CD4-positive, alpha-beta memory T cell (primary cell): Measurements from ENCODE around the gene ZNF836. TPM values are rescaled to one million over a fixed set of nuclear protein-coding genes. Genes with fewer than 3 reads are reported as not detected.

Source experiments
- CTCF ChIA-PET: fragments of 350-600 bp; sonication (Branson Sonifier 250); formaldehyde crosslinking; loops from one replicate; lab custom pipeline; 2021; ENCODE audit warnings: inconsistent platforms; ENCODE audit not compliant: partially characterized antibody; lab: Charles Lee
- POLR2A ChIA-PET: fragments of 350-600 bp; sonication (Branson Sonifier 250); formaldehyde crosslinking; loops from one replicate; lab custom pipeline; 2021; ENCODE audit not compliant: partially characterized antibody; lab: Charles Lee
- DNase-seq, 5 donors: peaks; one replicate each; pipeline versions ENCODE4 v3.0.0 to v3.0.0-alpha.2; 2020 to 2022; ENCODE audit warnings: mixed read lengths in 1 of 5
- H3K27ac ChIP-seq: one replicate; pipeline ENCODE4 v1.7.0; 2013; ENCODE audit warnings: low read depth, low read length
- H3K27me3 ChIP-seq: 2 replicates; pipeline ENCODE4 v1.7.0; 2013; ENCODE audit warnings: mild to moderate bottlenecking, low read length, moderate library complexity; ENCODE audit not compliant: insufficient read depth
- H3K36me3 ChIP-seq: 2 replicates; pipeline ENCODE4 v1.7.0; 2013; ENCODE audit warnings: mild to moderate bottlenecking, low read length, moderate library complexity; ENCODE audit not compliant: insufficient read depth
- H3K4me1 ChIP-seq: 2 replicates; pipeline ENCODE4 v1.7.0; 2013; ENCODE audit warnings: mild to moderate bottlenecking, low read length, moderate library complexity; ENCODE audit not compliant: insufficient read depth
- H3K4me3 ChIP-seq, 2 donors: one replicate each; pipeline ENCODE4 v1.7.0; 2013; ENCODE audit warnings: low read length in 2 of 2, mild to moderate bottlenecking in 1 of 2
- H3K9me3 ChIP-seq, 2 donors: one replicate each; pipeline ENCODE4 v1.7.0; 2013; ENCODE audit warnings: low read length in 2 of 2, control low read depth in 1 of 2; ENCODE audit not compliant: control insufficient read depth in 1 of 2
- H3K27ac Mint-ChIP-seq, 7 donors: one replicate each; pipeline ENCODE4 v1.8.0; 2020 to 2021; ENCODE audit warnings: mixed read lengths in 7 of 7, mild to moderate bottlenecking in 6 of 7, inconsistent platforms in 3 of 7, moderate library complexity in 3 of 7
- H3K27me3 Mint-ChIP-seq, 2 donors: one replicate each; pipeline ENCODE4 v1.8.0; 2020 to 2021; ENCODE audit warnings: mixed read lengths in 2 of 2
- H3K36me3 Mint-ChIP-seq, 2 donors: one replicate each; pipeline ENCODE4 v1.8.0; 2020 to 2021; ENCODE audit warnings: mixed read lengths in 2 of 2, inconsistent platforms in 1 of 2, mild to moderate bottlenecking in 1 of 2
- H3K4me1 Mint-ChIP-seq, 4 donors: one replicate each; pipeline ENCODE4 v1.8.0; 2020 to 2021; ENCODE audit warnings: mixed read lengths in 4 of 4, mild to moderate bottlenecking in 1 of 4
- H3K4me3 Mint-ChIP-seq, 8 donors: one replicate each; pipeline ENCODE4 v1.8.0; 2020 to 2021; ENCODE audit warnings: mixed read lengths in 8 of 8, mild to moderate bottlenecking in 7 of 8, moderate library complexity in 6 of 8, inconsistent platforms in 3 of 8
- H3K9me3 Mint-ChIP-seq, 8 donors: one replicate each; pipeline ENCODE4 v1.8.0; 2020 to 2021; ENCODE audit warnings: mixed read lengths in 8 of 8, mild to moderate bottlenecking in 5 of 8, inconsistent platforms in 3 of 8, moderate library complexity in 1 of 8
- intact Hi-C: fragments of 100-400 bp; cut with micrococcal nuclease; formaldehyde crosslinking; loops from one replicate; pipeline ENCODE4 v1.15.1; 2023
- polyA plus RNA-seq, 2 donors: library from polyadenylated mRNA; unstranded; fragments of 300-500 nt; fragmentation: Illumina TruSeq; gene quantifications; one replicate each; pipeline ENCODE4 v1.2.3, GENCODE V29; 2021
- total RNA-seq, 2 experiments: library from RNA; stranded (reverse); gene quantifications; one replicate each; pipeline ENCODE4 v1.2.3, GENCODE V29; 2021

Gene ZNF836
- total RNA-seq (10 to 100 TPM; 47.2 to 54.7 TPM), polyA plus RNA-seq (10 to 100 TPM in 1 of 2 donors, 1 to 10 TPM in 1; 4.6 to 18.2 TPM)

DNA sequence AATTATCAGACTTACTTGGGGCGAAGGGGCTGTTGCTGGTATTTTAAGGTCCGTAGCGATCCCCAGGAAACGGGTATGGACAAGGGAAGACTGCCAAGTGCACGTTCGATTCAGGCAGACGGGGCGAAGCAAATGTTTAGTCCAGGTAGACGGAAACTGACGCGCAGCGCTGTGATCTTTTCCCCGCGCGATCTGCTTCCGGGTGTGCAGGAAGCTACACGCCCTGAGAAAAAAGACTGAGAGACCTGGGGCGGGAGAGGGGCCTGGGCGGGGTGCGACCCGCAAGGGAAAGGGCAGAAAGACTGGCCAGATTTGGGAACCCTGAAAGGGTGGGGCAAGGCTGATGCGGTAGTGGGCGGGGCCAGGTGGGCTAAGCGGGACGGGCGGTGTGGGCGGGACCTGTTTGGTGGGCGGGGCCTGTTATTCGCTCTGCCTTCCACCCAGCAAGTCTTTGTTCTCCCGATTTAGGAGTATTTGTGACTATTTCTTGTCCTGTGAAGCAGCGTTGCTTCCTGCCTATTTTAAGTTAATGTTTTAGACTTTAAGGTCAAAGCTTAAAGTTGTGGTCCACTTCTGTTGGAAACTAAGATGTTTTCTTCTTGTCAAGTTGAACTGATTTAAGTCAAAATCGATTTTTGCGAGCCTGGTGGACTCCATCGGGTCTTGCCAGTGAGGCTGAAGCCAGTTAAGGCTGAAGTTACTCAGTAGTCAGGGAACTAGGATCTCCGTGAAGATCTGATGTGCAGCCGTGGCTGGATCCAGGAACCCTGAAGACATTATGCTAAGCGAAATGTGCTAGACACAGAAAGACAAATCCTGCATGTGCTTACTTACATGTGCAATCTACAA lies at the start of gene ZNF836:
TSS of gene ZNF836 (minus strand) at position 301 of the 849 bp plus-strand sequence. CDS start 3,549 bp downstream, outside the sequence.
- H3K4me3 ChIP-seq: peak within 1 kb of the TSS; percentile 90 to 93
- peaks cover 23 to 39% (median 35%) of the 10 kb centered on the region in 4 donors for H3K4me1 Mint-ChIP-seq
- ChIA-PET POLR2A (interaction anchor here (0.6 to 4.2 kb wide), 9 partner anchors 14 to 123 kb away, joined by 3 to 67 read pairs (median 3); partner anchors contain the start of genes PPP2R1A, ZNF432 and ZNF616), CTCF (interaction anchor here (2.0 to 2.6 kb wide), 2 partner anchors 18 to 32 kb away, joined by 7 to 17 read pairs; partner anchors contain the start of genes PPP2R1A and ZNF616)
- H3K27me3 Mint-ChIP-seq: no peaks in the 10 kb centered on the region
- H3K9me3 Mint-ChIP-seq: peaks cover 0 to 7% (median 0%) of the 10 kb centered on the region in 8 donors
- H3K4me3 Mint-ChIP-seq: peak within 1 kb of the TSS; percentile 89 to 99 (median 96)
- DNase-seq: peak; percentile 89 to 93 (median 92)
- H3K27ac ChIP-seq: peak within 1 kb of the TSS; percentile 80
- H3K9me3 ChIP-seq: no peaks in the 10 kb centered on the region
- peaks cover 25% of the 10 kb centered on the region for H3K4me1 ChIP-seq
- intact Hi-C loops: loop anchor here (1.0 to 2.0 kb wide), 3 partner anchors 18 to 519 kb away; partner anchors contain the start of gene ZNF616
- H3K27me3 ChIP-seq: no peaks in the 10 kb centered on the region
- H3K27ac Mint-ChIP-seq: peak within 1 kb of the TSS; percentile 83 to 97 (median 97)
- peaks cover 36 to 41% of the 10 kb centered on the region in 2 donors for H3K36me3 Mint-ChIP-seq
- peaks cover 8% of the 10 kb centered on the region for H3K36me3 ChIP-seq

DNA sequence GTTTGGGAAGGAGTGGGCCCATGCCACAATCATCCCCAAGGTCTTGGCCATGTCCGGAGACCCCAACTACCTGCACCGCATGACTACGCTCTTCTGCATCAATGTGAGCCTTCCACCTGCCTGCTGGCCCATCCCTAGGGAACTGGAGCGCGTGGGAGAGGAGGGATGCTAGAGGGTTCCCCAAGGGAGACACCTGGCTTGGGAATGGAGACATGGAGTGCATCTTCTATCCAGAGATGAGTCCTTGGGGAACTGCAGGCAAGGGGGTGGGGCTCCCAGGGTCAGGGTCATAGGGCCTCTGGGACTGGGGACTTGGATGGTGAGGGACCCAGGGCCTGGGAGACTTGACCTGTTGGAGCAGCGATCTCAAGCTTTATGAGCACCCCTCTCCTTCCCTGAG lies 49.6 kb upstream of the ZNF836 start:
- no peak overlapping the region for H3K4me3 Mint-ChIP-seq
- Histone ChIP-seq H3K4me1 (no peaks in the 10 kb centered on the region), H3K9me3 (no peaks in the 10 kb centered on the region), H3K27ac (no peak overlapping the region), H3K4me3 (no peak overlapping the region), H3K27me3 (no peaks in the 10 kb centered on the region), H3K36me3 (peaks cover 81% of the 10 kb centered on the region)
- H3K27me3 Mint-ChIP-seq: no peaks in the 10 kb centered on the region
- H3K9me3 Mint-ChIP-seq: peaks cover 0 to 1% (median 0%) of the 10 kb centered on the region in 8 donors
- CTCF ChIA-PET: no interaction called here
- POLR2A ChIA-PET: no interaction called here
- peak overlapping the region in 1 of 7 donors; percentile 12 for H3K27ac Mint-ChIP-seq
- H3K4me1 Mint-ChIP-seq: peaks cover 0 to 3% (median 0%) of the 10 kb centered on the region in 4 donors
- no peak for DNase-seq
- intact Hi-C loops: no loop called here
- peaks cover 83 to 88% of the 10 kb centered on the region in 2 donors for H3K36me3 Mint-ChIP-seq

DNA sequence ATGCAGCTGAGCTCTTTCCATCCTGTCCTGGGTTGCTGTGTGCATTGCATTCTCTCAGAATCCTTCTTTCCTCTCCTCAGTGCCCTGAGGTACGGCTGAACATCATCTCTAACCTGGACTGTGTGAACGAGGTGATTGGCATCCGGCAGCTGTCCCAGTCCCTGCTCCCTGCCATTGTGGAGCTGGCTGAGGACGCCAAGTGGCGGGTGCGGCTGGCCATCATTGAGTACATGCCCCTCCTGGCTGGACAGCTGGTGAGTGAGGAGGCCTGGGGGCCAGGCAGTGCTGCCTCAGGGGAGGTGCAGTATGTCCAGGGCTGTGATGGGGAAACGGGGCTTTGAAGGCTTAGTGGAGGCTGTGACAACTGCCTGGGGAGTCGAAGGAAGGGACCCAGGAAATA lies 48.2 kb upstream of the ZNF836 start:
- Mint-ChIP-seq H3K9me3 (peaks cover 0 to 1% (median 0%) of the 10 kb centered on the region in 8 donors), H3K36me3 (peaks cover 79 to 89% of the 10 kb centered on the region in 2 donors), H3K4me1 (peaks cover 0 to 3% (median 0%) of the 10 kb centered on the region in 4 donors), H3K27ac (peak overlapping the region in 1 of 7 donors; percentile 72), H3K4me3 (no peak overlapping the region), H3K27me3 (no peaks in the 10 kb centered on the region)
- Histone ChIP-seq H3K4me3 (no peak overlapping the region), H3K4me1 (no peaks in the 10 kb centered on the region), H3K27me3 (no peaks in the 10 kb centered on the region), H3K27ac (no peak overlapping the region), H3K9me3 (no peaks in the 10 kb centered on the region), H3K36me3 (peaks cover 88% of the 10 kb centered on the region)
- no peak for DNase-seq
- POLR2A ChIA-PET: no interaction called here
- intact Hi-C loops: no loop called here
- CTCF ChIA-PET: interaction anchor here (1.1 kb wide), 1 partner anchor 81 kb away, joined by 3 read pairs; no protein-coding TSS in a partner anchor

DNA sequence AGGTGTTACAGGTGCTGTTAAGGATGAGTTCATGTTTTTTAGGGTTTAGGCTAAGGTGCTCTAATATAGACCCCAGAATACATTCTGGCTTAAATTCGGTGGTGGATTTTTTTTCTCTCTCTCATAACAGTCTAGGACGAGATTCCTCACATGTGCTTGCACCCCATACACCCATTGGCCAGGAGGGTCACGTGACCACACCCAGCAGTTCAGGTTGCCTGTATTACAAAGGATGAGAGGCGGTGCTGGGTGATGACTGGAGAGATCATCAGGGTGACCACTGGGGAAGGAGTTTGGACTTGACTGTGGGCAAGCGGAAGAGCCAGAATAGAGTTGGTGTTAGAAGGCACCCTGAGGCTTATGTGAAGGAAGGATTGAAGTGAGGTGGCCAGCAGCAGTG lies 46.2 kb upstream of the ZNF836 start:
- intact Hi-C loops: no loop called here
- Histone ChIP-seq H3K4me3 (no peak overlapping the region), H3K4me1 (no peaks in the 10 kb centered on the region), H3K27me3 (no peaks in the 10 kb centered on the region), H3K9me3 (no peaks in the 10 kb centered on the region), H3K27ac (no peak overlapping the region), H3K36me3 (peaks cover 91% of the 10 kb centered on the region)
- peaks cover 76 to 89% of the 10 kb centered on the region in 2 donors for H3K36me3 Mint-ChIP-seq
- peaks cover 0 to 1% (median 0%) of the 10 kb centered on the region in 8 donors for H3K9me3 Mint-ChIP-seq
- H3K4me3 Mint-ChIP-seq: no peak overlapping the region
- ChIA-PET POLR2A (no interaction called here), CTCF (no interaction called here)
- H3K27me3 Mint-ChIP-seq: no peaks in the 10 kb centered on the region
- peaks cover 0 to 5% (median 2%) of the 10 kb centered on the region in 4 donors for H3K4me1 Mint-ChIP-seq
- no peak for DNase-seq
- peak overlapping the region in 3 of 7 donors; percentile 3 to 49 (median 30) for H3K27ac Mint-ChIP-seq

DNA sequence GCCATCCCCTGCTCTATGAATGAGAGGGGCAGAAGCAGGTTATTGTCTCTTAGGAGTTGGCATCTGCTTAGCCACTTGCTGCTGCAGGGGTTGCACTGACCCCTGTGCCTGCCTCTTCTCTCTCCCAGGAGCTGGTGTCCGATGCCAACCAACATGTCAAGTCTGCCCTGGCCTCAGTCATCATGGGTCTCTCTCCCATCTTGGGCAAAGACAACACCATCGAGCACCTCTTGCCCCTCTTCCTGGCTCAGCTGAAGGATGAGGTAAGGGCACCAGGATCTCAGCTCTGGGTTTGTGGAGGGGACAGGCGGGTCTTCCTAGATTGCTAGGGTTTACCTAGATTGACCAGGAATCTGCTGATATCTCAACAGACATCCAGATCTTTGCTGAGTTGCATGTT lies 45.0 kb upstream of the ZNF836 start:
- H3K36me3 Mint-ChIP-seq: peaks cover 76 to 90% of the 10 kb centered on the region in 2 donors
- no peak for DNase-seq
- Histone ChIP-seq H3K27me3 (no peaks in the 10 kb centered on the region), H3K4me3 (no peak overlapping the region), H3K27ac (no peak overlapping the region), H3K9me3 (no peaks in the 10 kb centered on the region), H3K4me1 (no peaks in the 10 kb centered on the region), H3K36me3 (peaks cover 91% of the 10 kb centered on the region)
- ChIA-PET CTCF (no interaction called here), POLR2A (no interaction called here)
- H3K4me1 Mint-ChIP-seq: peaks cover 0 to 5% (median 2%) of the 10 kb centered on the region in 4 donors
- peaks cover 0 to 1% (median 0%) of the 10 kb centered on the region in 8 donors for H3K9me3 Mint-ChIP-seq
- peak overlapping the region in 1 of 7 donors; percentile 48 for H3K27ac Mint-ChIP-seq
- no peaks in the 10 kb centered on the region for H3K27me3 Mint-ChIP-seq
- intact Hi-C loops: no loop called here
- H3K4me3 Mint-ChIP-seq: no peak overlapping the region

DNA sequence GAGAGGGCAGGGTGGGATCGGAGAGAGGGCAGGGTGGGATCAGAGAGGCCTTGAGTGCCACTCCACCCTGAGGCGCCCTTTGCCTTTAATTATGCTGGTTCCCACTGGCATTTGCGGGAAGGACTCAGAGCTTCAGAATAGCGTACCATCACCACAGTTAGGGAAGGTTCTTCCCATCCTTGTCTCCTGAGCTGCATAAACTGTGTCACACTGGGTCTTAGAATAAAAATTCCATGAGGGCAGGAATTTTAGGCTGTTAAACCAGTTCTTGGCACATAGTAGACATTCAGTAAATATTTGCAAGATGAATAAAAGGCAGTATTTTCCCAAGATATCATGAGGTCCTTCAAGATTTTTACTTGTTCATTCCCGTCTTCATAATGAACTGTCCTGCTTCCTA lies 42.8 kb upstream of the ZNF836 start:
- Histone ChIP-seq H3K27me3 (no peaks in the 10 kb centered on the region), H3K9me3 (no peaks in the 10 kb centered on the region), H3K36me3 (peaks cover 83% of the 10 kb centered on the region), H3K4me3 (no peak overlapping the region), H3K27ac (no peak overlapping the region), H3K4me1 (no peaks in the 10 kb centered on the region)
- Mint-ChIP-seq H3K27me3 (no peaks in the 10 kb centered on the region), H3K27ac (no peak overlapping the region), H3K9me3 (peaks cover 0 to 1% (median 0%) of the 10 kb centered on the region in 8 donors), H3K4me1 (peaks cover 0 to 10% (median 6%) of the 10 kb centered on the region in 4 donors), H3K4me3 (no peak overlapping the region), H3K36me3 (peaks cover 73 to 85% of the 10 kb centered on the region in 2 donors)
- intact Hi-C loops: no loop called here
- ChIA-PET POLR2A (no interaction called here), CTCF (no interaction called here)
- DNase-seq: no peak
